Measurements from ENCODE around the gene NFIA.

The NFIA gene

DNA sequence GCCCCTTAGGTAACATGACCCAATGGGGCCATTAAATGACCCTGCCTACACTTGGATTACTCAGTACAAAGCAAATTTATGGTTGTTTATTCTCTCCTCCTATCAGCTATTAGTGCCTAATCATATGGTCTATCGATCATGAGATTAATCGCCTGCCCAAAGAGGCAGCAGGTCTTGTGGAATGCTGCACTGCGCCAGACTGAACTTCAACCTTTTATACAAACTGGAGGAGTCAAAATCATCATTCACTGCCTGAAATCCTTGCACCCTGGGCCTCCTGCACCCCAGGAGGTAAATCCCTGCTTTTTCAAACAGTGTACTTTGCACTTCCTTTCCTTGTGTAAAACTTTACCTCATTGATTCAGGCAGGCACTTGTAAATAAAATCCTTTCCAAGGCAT is 69.7 kb downstream of the NFIA start:
- Histone ChIP-seq H3K4me1 (ENCODE audit: control insufficient read depth, insufficient read depth, low read depth, low read length) (peaks cover 3% of the 10 kb centered on the region), H2BK12ac (ENCODE audit: low read length in 2 of 2) (no peak overlapping the region), H3K18ac (ENCODE audit: low read depth in 1 of 2, low read length in 2 of 2) (peak overlapping the region; percentile 14 to 48), H2AK5ac (ENCODE audit: low read length, severe bottlenecking) (no peak overlapping the region), H3K4ac (ENCODE audit: low read depth in 1 of 2, low read length in 2 of 2) (no peak overlapping the region), H3K36me3 (ENCODE audit: control insufficient read depth in 1 of 2, insufficient read depth in 2 of 2, low read depth in 1 of 2, low read length in 2 of 2) (no peaks in the 10 kb centered on the region), H2BK120ac (ENCODE audit: low read depth, low read length) (no peak overlapping the region), H4K91ac (ENCODE audit: low read length) (no peak overlapping the region), H3K27ac (ENCODE audit: low read length, poor library complexity, severe bottlenecking) (no peak overlapping the region), H3K23ac (ENCODE audit: low read length in 2 of 2) (no peak overlapping the region), H4K8ac (ENCODE audit: low read length) (no peak overlapping the region), H3K27me3 (ENCODE audit: control insufficient read depth in 1 of 2, insufficient read depth in 1 of 2, low read length in 2 of 2) (no peaks in the 10 kb centered on the region), H3K9me3 (ENCODE audit: control insufficient read depth, low read length) (no peaks in the 10 kb centered on the region), H3K14ac (ENCODE audit: low read length in 2 of 2) (no peak overlapping the region), H3K4me2 (ENCODE audit: low read length, poor library complexity, severe bottlenecking) (peak overlapping the region; percentile 21), H2BK5ac (ENCODE audit: low read depth, low read length, poor library complexity, severe bottlenecking) (no peak overlapping the region), H3K4me3 (ENCODE audit: insufficient read depth in 1 of 2, low read depth in 1 of 2, low read length in 2 of 2) (no peak overlapping the region), H2BK15ac (ENCODE audit: low read depth, poor library complexity, severe bottlenecking) (no peak overlapping the region), H2AFZ (ENCODE audit: low read depth, low read length) (no peak overlapping the region), H3K9ac (ENCODE audit: low read length) (no peak overlapping the region), H3K79me1 (replicated peaks; ENCODE audit: low read length, poor library complexity, severe bottlenecking) (no peaks in the 10 kb centered on the region)
- WGBS: 78% methylated on average over 3 of the region's 3 CpGs
- DNase-seq: no peak

DNA sequence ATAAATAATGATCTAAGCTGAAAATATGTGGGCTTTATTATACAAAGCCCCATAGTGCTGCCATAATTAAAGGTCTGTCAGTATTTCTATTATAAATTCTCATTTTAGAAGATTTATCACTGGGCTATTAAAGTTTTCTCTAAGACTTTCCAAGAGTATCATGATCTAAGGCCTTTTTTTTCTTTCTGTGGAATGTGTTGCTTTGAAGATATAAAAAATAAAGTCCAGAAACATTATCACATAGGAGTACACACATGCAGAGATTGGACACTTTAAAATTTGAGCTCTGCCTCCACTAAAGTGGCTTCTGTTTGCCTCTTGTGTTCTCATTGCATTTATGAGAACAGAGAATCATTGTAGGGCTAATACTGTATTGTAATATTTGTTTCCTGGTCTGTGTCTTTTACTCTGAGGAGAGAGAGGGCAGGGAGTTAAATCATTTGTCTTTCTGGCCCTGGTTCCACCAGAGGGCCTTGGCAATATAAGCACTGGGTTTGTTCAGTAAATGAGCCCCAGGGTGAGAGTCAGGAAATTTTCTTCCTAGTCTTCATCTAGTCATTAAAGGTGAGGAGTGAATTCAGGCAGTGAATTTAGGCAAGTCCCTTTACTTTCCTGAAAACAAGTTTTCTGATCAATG is 70.2 kb downstream of the NFIA start:
- no peak overlapping the region for H3K27ac ChIP-seq (ENCODE audit: low read length, poor library complexity, severe bottlenecking)
- H3K79me1 ChIP-seq (replicated peaks; ENCODE audit: low read length, poor library complexity, severe bottlenecking): no peaks in the 10 kb centered on the region
- no peak for DNase-seq
- H4K91ac ChIP-seq (ENCODE audit: low read length): no peak overlapping the region
- no peak overlapping the region for H2AFZ ChIP-seq (ENCODE audit: low read depth, low read length)
- no peak overlapping the region for H4K8ac ChIP-seq (ENCODE audit: low read length)
- H3K4me3 ChIP-seq (ENCODE audit: insufficient read depth in 1 of 2, low read depth in 1 of 2, low read length in 2 of 2): no peak overlapping the region
- no peak overlapping the region for H3K14ac ChIP-seq (ENCODE audit: low read length in 2 of 2)
- no peak overlapping the region for H3K23ac ChIP-seq (ENCODE audit: low read length in 2 of 2)
- H3K36me3 ChIP-seq (ENCODE audit: control insufficient read depth in 1 of 2, insufficient read depth in 2 of 2, low read depth in 1 of 2, low read length in 2 of 2): no peaks in the 10 kb centered on the region
- no peaks in the 10 kb centered on the region for H3K27me3 ChIP-seq (ENCODE audit: control insufficient read depth in 1 of 2, insufficient read depth in 1 of 2, low read length in 2 of 2)
- H3K4me1 ChIP-seq (ENCODE audit: control insufficient read depth, insufficient read depth, low read depth, low read length): peaks cover 3% of the 10 kb centered on the region
- H3K4me2 ChIP-seq (ENCODE audit: low read length, poor library complexity, severe bottlenecking): no peak overlapping the region
- no peak overlapping the region for H2BK5ac ChIP-seq (ENCODE audit: low read depth, low read length, poor library complexity, severe bottlenecking)
- no peak overlapping the region for H3K18ac ChIP-seq (ENCODE audit: low read depth in 1 of 2, low read length in 2 of 2)
- no peak overlapping the region for H3K4ac ChIP-seq (ENCODE audit: low read depth in 1 of 2, low read length in 2 of 2)
- no peak overlapping the region for H2BK12ac ChIP-seq (ENCODE audit: low read length in 2 of 2)
- no peak overlapping the region for H3K9ac ChIP-seq (ENCODE audit: low read length)
- no peaks in the 10 kb centered on the region for H3K9me3 ChIP-seq (ENCODE audit: control insufficient read depth, low read length)
- no peak overlapping the region for H2BK15ac ChIP-seq (ENCODE audit: low read depth, poor library complexity, severe bottlenecking)
- no peak overlapping the region for H2BK120ac ChIP-seq (ENCODE audit: low read depth, low read length)
- H2AK5ac ChIP-seq (ENCODE audit: low read length, severe bottlenecking): no peak overlapping the region

DNA sequence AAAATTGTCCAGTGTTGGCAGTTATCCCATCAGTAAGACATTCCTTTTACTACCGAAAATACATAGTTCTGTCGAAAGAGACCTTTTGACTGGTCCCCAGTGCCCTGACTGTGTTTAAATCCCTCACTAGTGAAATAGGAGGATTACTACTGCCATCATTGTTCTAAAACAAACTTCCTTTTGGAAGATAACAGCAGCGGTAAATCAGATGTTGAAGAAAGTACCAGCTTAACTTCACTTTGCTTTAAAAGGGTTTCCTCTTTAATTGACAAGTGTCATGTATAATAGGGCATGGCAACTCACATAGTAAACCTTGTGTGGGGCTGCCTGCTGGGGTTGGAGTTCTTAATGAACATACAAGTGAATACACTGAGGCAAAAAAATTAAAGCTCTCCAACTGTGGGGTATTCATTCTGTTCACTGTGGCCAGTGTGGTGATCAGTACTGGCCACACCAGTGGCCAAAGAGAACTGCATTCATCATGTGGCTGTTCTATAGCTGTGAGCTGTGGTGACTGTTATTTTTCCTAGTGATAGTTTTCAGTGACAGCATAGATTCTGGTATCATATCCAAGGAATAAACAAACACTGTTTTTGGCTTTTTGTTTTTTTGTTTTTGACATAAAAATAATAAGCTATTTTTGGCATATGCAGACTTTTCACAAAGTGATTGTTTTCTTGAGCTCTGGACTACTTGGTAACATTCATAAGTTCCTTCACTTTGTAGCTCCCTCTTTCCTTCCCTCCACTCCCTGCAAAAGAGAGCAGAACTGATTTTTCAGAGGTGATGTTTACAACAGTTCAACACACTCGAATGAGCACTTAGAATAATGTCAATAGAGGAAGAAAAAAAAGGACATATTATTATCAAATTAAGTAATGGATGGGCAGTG is 74.5 kb downstream of the NFIA start:
- peak overlapping the region; percentile 68 for H3K9ac ChIP-seq (ENCODE audit: low read length)
- no peak overlapping the region for H3K23ac ChIP-seq (ENCODE audit: low read length in 2 of 2)
- H3K4me3 ChIP-seq (ENCODE audit: insufficient read depth in 1 of 2, low read depth in 1 of 2, low read length in 2 of 2): no peak overlapping the region
- DNase-seq: no peak
- no peak overlapping the region for H2BK12ac ChIP-seq (ENCODE audit: low read length in 2 of 2)
- no peaks in the 10 kb centered on the region for H3K27me3 ChIP-seq (ENCODE audit: control insufficient read depth in 1 of 2, insufficient read depth in 1 of 2, low read length in 2 of 2)
- H3K27ac ChIP-seq (ENCODE audit: low read length, poor library complexity, severe bottlenecking): peak overlapping the region; percentile 47
- no peaks in the 10 kb centered on the region for H3K36me3 ChIP-seq (ENCODE audit: control insufficient read depth in 1 of 2, insufficient read depth in 2 of 2, low read depth in 1 of 2, low read length in 2 of 2)
- no peak overlapping the region for H4K8ac ChIP-seq (ENCODE audit: low read length)
- H3K4me1 ChIP-seq (ENCODE audit: control insufficient read depth, insufficient read depth, low read depth, low read length): peaks cover 3% of the 10 kb centered on the region
- H2AFZ ChIP-seq (ENCODE audit: low read depth, low read length): no peak overlapping the region
- H3K14ac ChIP-seq (ENCODE audit: low read length in 2 of 2): no peak overlapping the region
- H2BK5ac ChIP-seq (ENCODE audit: low read depth, low read length, poor library complexity, severe bottlenecking): no peak overlapping the region
- no peak overlapping the region for H2BK15ac ChIP-seq (ENCODE audit: low read depth, poor library complexity, severe bottlenecking)
- no peak overlapping the region for H2BK120ac ChIP-seq (ENCODE audit: low read depth, low read length)
- H3K79me1 ChIP-seq (replicated peaks; ENCODE audit: low read length, poor library complexity, severe bottlenecking): no peaks in the 10 kb centered on the region
- no peak overlapping the region for H4K91ac ChIP-seq (ENCODE audit: low read length)
- H3K18ac ChIP-seq (ENCODE audit: low read depth in 1 of 2, low read length in 2 of 2): no peak overlapping the region
- H2AK5ac ChIP-seq (ENCODE audit: low read length, severe bottlenecking): no peak overlapping the region
- H3K4me2 ChIP-seq (ENCODE audit: low read length, poor library complexity, severe bottlenecking): no peak overlapping the region
- WGBS: 94% methylated on average over 2 of the region's 4 CpGs
- H3K4ac ChIP-seq (ENCODE audit: low read depth in 1 of 2, low read length in 2 of 2): no peak overlapping the region
- H3K9me3 ChIP-seq (ENCODE audit: control insufficient read depth, low read length): no peaks in the 10 kb centered on the region

DNA sequence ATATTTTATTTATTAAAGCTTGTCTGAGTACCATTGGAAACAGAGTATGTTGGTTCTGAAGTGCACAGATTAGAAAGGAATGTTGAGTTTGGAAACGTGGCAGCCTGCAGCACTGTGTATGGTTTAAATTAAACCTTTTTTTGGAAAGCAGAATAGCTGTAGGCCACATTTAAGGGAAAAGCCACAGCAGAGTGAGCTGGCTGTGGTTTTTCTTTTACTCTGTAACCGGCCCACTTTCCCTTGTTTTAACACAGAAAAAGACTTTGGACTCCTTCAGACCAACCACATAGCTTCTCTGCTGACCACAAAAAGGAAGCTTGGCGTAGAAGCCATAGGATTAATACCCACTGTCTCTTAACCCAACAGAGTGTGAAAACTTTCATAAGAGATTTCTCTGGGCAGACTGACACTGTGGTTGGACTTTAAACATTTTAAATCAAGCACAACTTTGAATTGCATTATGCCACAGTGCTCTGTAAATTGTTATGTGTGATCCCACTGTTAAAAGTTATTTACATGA is 75.2 kb downstream of the NFIA start:
- no peaks in the 10 kb centered on the region for H3K4me1 ChIP-seq (ENCODE audit: control insufficient read depth, insufficient read depth, low read depth, low read length)
- H3K9me3 ChIP-seq (ENCODE audit: control insufficient read depth, low read length): no peaks in the 10 kb centered on the region
- no peak overlapping the region for H2BK15ac ChIP-seq (ENCODE audit: low read depth, poor library complexity, severe bottlenecking)
- no peaks in the 10 kb centered on the region for H3K27me3 ChIP-seq (ENCODE audit: control insufficient read depth in 1 of 2, insufficient read depth in 1 of 2, low read length in 2 of 2)
- no peak overlapping the region for H3K18ac ChIP-seq (ENCODE audit: low read depth in 1 of 2, low read length in 2 of 2)
- no peak overlapping the region for H4K8ac ChIP-seq (ENCODE audit: low read length)
- no peak overlapping the region for H4K91ac ChIP-seq (ENCODE audit: low read length)
- H3K4ac ChIP-seq (ENCODE audit: low read depth in 1 of 2, low read length in 2 of 2): no peak overlapping the region
- peak; percentile 74 for DNase-seq
- no peak overlapping the region for H2BK12ac ChIP-seq (ENCODE audit: low read length in 2 of 2)
- no peak overlapping the region for H3K4me2 ChIP-seq (ENCODE audit: low read length, poor library complexity, severe bottlenecking)
- H3K79me1 ChIP-seq (replicated peaks; ENCODE audit: low read length, poor library complexity, severe bottlenecking): no peaks in the 10 kb centered on the region
- peak overlapping the region in 1 of 2 experiments; percentile 3 for H3K4me3 ChIP-seq (ENCODE audit: insufficient read depth in 1 of 2, low read depth in 1 of 2, low read length in 2 of 2)
- no peak overlapping the region for H2BK5ac ChIP-seq (ENCODE audit: low read depth, low read length, poor library complexity, severe bottlenecking)
- H3K14ac ChIP-seq (ENCODE audit: low read length in 2 of 2): no peak overlapping the region
- H3K27ac ChIP-seq (ENCODE audit: low read length, poor library complexity, severe bottlenecking): peak overlapping the region; percentile 47
- peak overlapping the region; percentile 34 for H2BK120ac ChIP-seq (ENCODE audit: low read depth, low read length)
- H2AFZ ChIP-seq (ENCODE audit: low read depth, low read length): no peak overlapping the region
- no peak overlapping the region for H2AK5ac ChIP-seq (ENCODE audit: low read length, severe bottlenecking)
- H3K36me3 ChIP-seq (ENCODE audit: control insufficient read depth in 1 of 2, insufficient read depth in 2 of 2, low read depth in 1 of 2, low read length in 2 of 2): no peaks in the 10 kb centered on the region
- WGBS: 13% methylated on average over 2 of the region's 3 CpGs
- H3K23ac ChIP-seq (ENCODE audit: low read length in 2 of 2): no peak overlapping the region
- H3K9ac ChIP-seq (ENCODE audit: low read length): peak overlapping the region; percentile 68

Measured in mesenchymal stem cell (in vitro differentiated cells and primary cell).